ENCODE measurements around the gene RMI1.
"Not testable (repeated sequence)": the region's sequence is repeated elsewhere in the genome, so short reads cannot be mapped to it uniquely, and the experiment has no call there.

The RMI1 gene

DNA sequence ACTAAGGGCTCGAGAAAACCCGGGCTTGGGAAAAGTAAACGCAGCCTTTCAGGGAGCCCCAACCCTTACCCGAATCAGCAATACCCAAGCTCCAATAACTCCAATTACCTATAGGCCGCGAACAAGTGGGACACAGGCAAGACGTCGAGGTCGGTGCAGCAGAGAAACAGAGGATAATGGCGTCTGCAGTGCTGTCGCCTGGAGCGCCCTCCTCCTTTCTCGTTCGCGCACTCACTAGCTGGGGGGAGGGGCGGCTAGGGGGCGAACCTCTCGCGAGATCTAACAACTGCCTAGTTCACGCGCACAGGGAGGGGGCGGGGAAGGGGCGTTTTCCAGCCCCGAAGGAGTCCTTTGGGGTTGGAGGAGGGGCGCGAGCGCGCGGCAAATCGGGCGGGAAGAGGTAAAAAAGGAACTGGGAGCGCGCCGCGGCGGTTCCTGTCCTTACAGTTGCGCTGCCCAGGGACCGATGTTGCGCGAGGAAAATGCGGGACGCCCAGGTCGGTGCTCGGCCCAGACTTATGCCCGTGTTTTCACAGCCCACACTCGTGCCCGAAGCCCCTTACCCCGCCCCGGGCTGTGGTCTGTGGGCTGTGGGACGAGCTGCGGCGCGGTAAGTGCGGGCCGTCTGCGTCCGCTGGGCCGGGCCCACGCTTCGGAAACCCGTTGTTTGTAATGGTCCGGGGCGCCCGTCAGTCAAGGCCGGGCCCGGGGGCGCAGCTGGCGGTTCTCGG is at the start of gene RMI1:
Gene RMI1, plus strand, starts transcription at position 411 of the 731 bp plus-strand sequence. CDS start 20,182 bp downstream, outside the sequence.
- peak; percentile 97 for DNase-seq

DNA sequence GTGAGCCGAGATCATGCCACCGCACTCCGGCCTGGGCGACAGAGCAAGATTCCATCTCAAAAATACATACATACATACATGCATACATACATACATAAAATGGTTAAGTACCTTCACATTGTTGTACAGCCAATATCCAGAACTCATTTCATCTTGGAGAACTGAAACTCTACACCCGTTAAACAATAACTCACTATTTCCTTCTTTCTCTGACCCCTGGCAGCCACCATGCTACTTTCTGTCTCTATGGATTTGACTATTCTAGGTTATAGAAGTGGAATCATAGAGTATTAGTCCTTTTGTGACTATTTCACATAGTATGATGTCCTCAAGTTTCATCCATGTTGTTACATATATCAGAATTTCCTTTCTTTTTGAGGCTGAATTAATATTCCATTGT is 49.7 kb upstream of the RMI1 start:
- no peak for DNase-seq

DNA sequence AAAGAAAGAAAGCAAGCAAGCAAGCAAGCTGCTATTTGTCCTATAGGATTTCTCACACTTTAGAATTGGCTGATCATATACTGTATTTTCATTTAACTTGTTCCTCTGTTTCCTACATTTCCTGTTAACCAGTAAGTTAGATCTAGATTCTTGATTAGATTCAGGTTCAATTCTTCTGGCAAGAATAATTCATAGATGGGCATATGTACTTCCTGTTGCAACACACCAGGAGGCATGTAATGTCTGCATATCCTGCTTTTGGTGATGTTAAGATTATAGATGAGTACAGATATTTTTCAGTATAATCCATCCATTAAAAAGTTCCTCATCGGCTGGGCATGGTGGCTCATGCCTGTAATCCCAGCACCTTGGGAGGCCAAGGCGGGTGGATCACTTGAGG is 48.6 kb upstream of the RMI1 start:
- no peak for DNase-seq

DNA sequence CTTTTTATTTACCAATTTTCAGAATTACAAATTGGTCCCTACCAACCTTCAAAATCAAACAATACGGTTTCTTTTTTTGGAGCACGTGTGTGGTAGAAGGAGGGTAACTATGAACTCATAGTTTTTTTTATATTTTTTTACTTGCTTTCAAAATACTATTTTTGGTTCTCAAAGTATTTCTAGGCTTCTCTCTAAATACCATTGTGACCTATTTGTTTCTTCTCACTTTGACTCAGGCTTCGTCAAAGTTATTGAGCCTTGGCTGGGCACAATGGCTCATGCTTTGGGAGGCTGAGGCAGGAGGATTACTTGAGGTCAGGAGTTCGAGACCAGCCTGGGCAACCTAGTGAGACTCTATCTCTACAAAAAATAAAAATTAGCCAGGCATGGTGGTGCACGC is 47.8 kb upstream of the RMI1 start:
- no peak for DNase-seq

DNA sequence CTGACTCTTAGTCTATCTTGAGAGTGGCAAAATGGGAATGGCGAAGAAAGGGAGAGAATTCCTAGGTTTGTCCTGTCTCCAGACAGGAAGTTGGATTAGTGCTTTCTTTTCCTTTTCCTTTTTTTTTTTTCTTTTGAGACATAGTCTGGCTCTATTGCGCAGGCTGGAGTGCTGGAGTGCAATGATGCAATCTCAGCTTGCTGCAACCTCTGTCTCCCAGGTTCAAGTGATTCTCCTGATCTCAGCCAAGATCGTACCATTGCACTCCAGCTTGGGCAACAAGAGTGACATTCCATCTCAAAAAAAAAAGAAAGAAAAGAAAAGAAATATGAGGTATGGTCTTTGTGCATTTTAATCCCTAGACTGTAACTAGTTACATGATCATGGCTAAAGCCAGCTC is 46.8 kb upstream of the RMI1 start:
- no peak for DNase-seq

DNA sequence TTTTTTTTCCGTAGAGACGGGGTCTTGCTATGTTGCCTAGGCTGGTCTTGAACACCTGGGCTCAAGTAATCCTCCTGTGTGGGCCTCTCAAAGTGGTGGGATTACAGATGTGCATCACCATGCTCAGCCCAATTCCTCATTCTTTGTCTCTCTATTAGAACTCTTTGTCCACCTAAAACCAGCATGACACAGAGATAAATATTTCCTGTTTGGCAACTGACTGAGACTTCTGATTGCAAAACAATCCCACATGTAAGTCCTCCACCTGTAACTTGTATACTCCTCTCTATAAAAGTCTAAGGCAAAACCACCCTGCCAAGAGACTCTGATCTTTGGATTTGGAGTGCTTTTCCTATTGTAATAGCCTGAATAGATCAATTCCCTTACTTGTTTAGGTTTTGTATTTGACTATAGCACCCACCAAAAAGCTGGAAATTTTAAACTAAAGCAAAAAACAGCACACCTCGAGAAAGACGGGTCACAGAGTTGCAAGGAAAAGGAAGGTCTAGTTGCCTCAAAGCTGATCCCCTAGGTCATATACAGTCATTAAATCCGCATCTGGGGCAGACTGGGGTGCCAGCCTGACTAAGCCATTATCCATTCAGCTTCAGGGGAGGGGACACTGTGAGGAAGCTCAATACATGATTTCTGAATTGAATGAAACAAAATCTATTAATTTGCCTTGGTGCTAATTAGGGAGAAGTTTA is 45.9 kb upstream of the RMI1 start:
- no peak for DNase-seq

DNA sequence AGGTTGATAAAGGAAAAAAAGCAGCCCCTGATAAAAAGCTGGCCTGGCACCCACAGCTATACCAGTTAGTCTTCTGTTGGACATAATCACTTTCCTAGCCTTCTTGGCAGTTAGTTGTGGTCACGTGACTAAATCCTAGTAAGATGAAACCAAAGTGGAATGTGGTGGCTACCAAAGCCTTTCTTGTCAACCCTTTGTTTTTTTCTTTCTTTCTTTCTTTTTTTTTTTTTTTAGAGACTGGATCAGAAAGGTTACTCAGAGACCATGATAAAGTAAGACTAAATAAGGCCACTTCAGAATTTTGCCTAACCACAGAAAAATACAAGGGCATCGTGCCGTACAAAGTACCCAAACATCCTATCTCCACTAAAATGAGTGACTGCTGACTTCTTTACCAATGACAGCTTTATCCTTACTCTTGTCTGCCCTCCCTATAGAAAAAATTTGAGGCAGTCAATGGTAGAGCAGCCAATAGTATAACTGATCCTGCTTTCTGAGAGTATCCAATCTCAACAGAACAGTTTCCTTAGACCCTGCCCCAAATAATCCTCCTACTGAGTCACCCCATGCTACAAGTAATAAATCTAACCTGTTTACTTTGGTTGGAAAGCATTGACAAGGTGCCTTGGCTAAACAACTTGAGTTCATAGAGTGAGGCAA is 45.2 kb upstream of the RMI1 start:
- DNase-seq: no peak

DNA sequence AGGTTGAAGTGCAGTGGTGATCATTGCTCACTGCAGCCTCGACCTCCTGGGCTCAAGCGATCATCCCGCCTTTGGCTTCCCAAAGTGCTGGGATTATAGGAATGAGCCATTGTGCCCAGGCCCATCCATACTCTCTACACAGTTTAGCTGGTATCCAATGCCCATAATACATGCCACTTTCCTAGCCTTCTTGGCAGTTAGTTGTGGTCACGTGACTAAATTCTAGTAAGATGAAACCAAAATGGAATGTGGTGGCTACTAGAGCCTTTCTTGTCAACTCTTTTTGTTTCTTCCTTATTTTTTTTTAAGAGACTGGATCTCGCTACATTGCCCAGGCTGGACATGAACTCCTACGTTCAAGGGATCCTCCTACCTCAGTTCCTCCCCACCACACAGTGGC is 44.1 kb upstream of the RMI1 start:
- no peak for DNase-seq

DNA sequence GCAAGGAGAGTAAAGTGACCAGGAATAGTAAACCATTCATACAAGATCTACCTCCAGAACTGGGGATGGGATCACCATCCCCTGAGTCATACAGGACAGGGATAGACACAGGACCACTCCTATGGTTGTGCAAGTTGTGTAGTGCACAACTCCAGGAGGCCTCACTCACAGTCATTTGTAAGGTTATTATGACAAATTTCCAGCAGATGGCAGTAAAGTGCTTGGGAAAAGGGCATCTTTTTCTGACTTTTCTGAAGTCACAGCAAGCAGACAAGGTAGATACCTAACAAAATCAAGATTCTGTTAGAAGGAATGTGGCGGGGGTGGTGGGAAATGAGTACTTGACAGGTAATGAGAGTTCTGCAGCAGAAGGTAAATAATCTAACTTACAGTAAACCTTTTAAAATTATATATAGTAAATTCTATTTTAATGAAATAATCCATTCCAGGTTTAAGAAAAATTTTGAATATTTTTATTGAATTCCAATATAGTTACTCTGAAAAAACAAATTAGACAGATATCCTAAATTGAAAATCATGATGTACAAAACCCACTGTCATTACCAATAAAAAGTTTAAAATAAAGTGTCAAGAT is 42.6 kb upstream of the RMI1 start:
- DNase-seq: no peak

DNA sequence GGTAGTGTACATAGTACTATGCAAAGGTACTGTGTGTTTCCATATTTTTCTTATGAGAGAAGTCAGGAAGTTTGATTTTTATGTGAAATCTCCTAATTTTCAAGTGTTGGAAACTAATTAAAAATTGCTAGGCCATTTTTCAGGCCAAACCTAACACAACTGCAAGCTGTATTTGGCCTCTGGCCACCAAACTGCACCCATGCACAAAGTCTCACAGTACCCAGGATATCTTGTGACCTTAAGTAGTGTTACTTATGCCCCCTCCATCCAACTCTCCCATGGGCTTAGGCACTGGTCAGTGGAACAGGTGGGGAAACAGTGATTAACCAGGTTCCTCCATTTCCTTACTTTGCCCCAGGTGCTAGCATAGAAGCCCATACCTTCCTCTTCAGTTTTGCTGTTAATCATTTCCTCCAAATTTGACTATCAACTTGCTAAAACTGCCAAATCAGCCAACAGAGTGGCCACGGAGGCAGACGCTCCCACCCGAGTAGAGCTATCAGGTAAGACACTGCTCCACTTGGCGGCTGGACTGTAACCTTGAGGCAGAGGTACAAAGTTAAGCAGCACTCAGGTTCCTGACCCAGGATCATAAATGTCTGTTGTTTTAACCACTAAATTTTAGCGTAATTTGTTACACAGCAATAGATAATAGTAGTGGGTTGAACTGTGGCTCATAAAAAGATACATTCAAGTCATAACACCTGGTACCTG is 39.9 kb upstream of the RMI1 start:
- DNase-seq: no peak

DNA sequence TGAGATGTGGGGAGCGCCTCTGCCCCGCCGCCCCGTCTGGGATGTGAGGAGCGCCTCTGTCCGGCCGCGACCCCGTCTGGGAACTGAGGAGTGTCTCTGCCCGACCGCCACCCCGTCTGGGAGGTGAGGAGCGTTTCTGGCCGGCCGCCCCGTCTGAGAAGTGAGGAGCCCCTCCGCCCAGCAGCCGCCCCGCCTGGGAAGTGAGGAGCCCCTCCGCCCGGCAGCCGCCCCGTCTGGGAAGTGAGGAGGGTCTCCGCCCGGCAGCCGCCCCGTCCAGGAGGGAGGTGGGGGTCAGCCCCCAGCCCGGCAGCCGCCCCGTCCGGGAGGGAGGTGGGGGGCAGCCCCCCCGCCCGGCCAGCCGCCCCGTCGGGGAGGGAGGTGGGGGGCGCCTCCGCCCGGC is 32.5 kb upstream of the RMI1 start:
- not testable (repeated sequence) for DNase-seq

DNA sequence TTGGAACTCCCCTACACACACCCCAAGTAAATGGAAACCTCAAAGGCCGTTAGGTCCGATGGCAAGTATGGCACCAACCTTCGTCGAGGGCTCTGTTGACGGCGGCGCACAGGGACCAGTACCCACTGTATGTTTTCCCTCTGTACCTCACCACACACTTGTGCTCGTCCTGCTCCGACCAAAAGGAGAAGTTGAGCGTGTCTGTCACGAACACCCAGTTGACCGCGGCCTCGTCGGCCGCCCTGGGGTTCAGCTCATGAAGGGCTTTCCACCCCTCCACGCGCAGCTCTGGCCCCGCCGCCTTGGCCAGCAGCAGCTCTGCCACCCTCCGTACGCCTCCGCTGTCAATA is 24.5 kb upstream of the RMI1 start:
- peak; percentile 60 for DNase-seq

DNA sequence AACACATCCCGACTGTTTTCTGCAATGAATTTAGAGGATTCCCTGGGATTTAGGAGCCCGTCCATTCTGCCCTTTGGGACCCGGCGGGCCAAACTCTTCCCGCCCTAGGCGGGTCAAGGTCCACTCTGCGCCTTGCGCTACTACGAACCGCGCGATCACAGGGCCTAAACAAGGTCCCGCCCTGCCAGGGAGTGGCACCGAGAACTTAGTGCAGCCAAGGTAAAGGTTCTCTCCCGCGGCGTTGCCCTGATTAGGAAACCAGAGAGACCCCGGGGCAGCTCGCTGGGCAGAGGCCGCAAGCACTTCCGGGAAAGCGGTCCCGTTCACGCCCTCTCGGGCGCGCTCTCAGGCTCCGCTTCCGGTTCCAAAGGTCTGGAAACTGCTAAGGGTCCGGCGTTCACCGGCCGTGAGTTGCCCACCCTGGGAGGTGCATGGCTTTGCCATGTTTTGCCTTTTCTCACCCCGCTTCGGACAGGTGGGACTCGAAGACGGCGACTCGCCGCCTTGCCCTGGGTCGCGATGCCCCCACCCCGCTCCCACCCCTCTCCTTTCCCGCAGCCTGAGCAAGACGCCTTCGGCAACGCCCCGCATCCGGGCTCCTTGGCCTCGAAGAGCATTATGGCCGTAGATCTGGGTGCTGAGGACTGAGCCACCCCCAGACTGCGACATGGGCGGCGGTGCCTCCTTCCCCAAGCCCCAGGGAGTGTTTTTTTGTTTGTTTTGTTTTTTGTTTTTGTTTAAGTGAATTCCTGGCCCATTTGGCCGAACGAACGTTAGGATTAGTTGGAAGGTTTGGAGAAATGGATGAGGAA is 24.0 kb upstream of the RMI1 start:
- peak; percentile 75 for DNase-seq

DNA sequence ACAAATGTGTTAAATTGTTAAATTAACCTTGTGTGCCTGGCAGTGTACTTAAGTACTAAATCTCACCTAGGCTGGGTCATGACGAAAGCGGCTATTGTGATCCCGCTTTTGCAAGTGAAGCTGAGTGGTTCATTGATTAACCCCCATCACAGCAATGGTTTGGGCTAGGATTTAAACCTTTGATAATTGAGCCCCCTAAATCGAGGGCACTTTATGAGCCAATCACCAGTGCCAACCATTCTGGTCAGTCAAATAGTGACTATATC is 23.4 kb upstream of the RMI1 start:
- DNase-seq: no peak

DNA sequence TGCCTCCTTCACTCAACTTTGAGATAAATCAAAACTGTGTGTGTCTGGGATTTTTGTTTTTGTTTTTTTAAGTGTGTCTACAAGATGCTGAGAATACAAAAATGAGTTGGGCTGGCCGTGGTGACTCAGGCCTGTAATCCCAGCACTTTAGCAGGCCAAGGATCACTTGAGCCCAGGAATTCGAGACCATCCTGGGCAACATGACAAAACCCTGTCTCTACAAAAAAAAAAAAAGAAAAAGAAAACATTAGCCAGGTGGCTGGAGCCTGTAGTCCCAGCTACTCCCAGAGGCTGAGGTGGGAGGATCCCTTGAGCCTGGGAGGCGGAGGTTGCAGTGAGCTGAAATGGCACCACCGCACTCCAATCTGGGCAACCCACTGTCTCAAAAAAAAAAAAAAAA is 21.5 kb upstream of the RMI1 start:
- DNase-seq: no peak

DNA sequence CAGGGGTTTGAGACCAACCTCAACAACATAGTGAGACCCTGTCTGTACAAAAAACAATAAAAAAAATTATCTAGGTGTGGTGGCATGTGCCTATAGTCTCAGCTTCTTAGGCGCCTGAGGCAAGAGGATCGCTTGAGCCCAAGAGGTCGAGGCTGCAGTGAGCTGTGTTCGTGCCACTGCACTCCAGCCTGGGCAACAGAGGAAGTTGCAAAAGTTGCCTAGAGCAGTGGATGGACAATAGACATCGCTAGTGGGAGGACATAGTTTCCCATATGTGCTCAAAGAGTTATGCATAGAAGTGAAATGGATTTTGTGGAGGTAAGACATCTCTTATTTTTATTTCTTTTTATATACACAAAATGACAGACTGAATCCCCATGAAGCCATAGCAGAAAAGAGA is 19.6 kb upstream of the RMI1 start:
- DNase-seq: no peak

DNA sequence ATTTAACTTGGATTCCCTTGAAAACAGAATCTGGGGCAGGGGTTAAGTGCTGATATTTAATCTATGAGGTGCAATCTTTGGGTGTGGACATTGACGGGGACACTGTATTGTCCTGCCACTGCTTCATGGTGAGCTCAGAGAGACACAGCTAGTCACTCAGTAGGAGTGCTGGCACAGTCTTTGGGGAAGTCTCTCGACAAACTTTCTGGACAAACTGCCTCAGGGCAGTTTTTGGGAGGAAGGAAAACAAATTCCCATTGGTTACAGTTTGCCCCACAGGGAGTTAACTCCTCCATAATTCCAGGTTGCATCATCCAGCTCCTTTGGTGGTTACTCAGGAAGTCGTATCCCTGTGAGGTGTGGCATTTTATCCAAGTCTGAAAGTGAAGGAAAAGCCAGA is 18.4 kb upstream of the RMI1 start:
- DNase-seq: no peak

DNA sequence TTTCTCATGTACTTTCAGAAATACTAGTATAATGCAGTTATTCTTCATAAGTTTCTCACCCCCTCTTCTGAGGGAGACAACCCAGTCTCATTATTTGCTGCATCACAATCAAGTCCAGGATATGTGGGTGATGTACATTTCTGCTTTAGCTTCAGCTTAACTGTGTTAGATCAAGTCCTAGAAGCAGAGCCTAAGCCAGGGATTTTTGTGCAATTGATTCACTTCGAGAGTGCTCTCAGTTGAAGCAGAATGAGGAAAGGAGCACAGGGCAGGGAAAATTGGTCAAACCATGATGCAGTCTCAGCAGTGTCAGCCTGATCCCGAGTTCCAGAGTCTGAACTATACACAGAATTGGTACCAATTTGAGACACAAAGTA is 15.6 kb upstream of the RMI1 start:
- DNase-seq: no peak

DNA sequence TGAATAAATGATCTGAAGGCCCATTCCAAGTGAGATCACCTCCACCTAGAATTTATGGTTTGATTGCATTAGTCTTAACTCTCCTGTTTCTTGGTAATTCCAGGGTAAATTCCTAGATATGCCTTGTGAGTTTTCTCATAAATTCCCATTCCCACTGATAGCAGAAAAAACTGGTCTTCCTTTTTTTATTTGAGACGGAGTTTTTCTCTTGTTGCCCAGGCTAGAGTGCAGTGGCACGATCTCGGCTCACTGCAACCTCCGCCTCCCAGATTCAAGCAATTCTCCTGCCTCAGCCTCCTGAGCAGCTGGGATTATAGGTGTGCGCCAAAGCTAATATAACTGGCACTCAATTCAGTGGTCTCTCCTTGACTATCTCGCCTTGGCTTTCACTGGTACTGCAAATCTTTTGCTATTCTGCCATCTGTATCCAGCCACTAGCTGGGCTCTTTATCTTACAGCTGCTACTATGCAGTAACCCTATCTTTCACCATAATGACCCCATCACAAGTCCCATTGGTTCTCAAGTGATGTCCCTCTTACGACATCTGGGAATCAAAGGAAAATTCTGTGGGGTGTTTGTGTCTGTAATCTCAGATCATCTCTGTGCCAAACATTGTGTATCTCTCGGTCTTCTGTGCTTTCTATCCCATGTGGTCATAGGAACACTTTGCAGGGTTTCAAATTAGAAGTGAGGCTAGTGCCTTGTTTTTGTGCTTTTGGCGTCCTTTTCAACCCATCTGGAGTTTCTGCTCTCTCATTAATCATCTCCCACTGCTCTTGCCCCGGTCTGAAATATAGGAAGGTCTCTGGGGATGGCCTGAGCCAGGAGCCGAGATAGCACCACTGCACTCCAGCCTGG is 15.0 kb upstream of the RMI1 start:
- DNase-seq: no peak

DNA sequence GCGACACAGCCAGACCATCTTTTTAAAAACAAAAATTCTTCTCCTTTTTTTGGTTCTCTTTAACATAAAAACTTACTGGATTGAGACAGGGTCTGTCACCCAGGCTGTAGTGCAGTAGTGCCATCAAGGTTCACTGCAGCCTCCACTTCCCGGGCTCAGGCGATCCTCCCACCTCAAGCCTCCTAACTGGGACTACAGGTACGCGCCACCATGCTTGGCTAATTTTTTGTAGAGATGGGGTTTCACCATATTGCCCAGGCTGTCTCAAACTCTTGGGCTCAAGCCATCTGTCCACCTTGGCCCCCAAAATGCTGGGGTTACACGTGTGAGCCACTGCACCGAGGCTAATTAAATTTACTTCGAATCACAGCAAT is 14.4 kb upstream of the RMI1 start:
- DNase-seq: no peak

DNA sequence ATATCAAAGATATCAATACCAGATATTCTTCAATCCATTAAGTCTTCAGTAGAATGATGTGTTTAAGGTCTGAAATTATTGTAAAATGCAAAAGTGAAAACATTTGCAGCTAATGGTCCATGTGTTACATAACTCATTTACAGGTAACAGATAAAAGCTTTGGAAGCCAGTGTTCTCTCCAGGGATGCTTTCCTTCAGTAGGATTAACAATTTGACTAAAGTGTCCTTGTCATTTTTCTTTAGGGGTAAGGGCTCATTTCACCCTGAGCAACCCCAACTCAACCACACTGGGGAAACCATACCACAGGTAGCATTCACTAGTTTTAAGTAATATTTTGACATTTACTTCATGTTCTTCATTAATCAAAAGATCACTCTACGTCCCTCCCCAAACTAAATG is 13.5 kb upstream of the RMI1 start:
- DNase-seq: no peak

DNA sequence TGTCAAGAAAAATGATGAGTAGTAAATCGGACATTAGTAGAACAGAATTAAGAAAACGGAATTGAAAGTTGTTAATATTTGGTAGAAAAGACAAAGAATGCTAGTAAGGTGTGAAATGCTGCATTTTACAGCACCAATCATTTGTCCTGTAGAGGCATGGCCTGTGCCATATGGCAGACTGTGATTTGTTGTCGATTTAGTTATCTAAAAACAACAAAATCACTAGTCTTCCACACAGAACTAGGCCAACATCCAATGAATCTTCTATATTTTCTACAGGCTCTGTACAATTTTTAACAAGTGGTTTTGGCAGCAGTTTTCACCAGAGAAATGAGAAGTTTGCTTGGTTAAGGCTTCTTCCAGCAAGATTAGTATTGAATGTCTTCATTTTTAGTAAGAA is 11.0 kb upstream of the RMI1 start:
- DNase-seq: no peak

Measured in activated CD4-positive, CD25-positive, alpha-beta regulatory T cell treated with anti-CD3 and anti-CD28 coated beads, Interleukin-2, amount 50 U/mL, for 72 hours (primary cell).